Lower leg skin (tissue), 3 donors: ENCODE results near the gene SP4.

Experiments
- CTCF ChIP-seq, 3 donors: fragments of 450-650 bp; IDR thresholded peaks; one replicate each; pipeline ENCODE4 v1.5.1; 2016; ENCODE audit warnings: antibody characterized with exemption in 3 of 3, mild to moderate bottlenecking in 3 of 3, moderate library complexity in 2 of 3
- POLR2A ChIP-seq, 2 donors: fragments of 450-650 bp; IDR thresholded peaks; one replicate each; pipeline ENCODE4 v1.6.1; 2016 to 2017; ENCODE audit warnings: antibody characterized with exemption in 2 of 2, mild to moderate bottlenecking in 1 of 2, moderate library complexity in 1 of 2

- TF ChIP-seq CTCF (IDR thresholded peaks at IDR 0.05), result no peak
- TF ChIP-seq POLR2A (IDR thresholded peaks at IDR 0.05), result no peak
Measured at GRCh38 chr7:21497072-21497471, 69.2 kb downstream of the SP4 start.
